HL-60 (cell line): Measurements from ENCODE around the gene SLC27A2.

Source experiments
- DNase-seq, 2 experiments: peaks; one replicate each; pipeline ENCODE4 v3.0.0-alpha.2; 2010 to 2020; ENCODE audit warnings: low read depth in 1 of 2, low spot score in 1 of 2
- H3K27ac ChIP-seq: fragments of 250-450 bp; sonication (Bioruptor Pico); replicated peaks from 2 replicates; pipeline ENCODE4 v1.5.1; 2020; ENCODE audit warnings: mild to moderate bottlenecking, moderate library complexity
- H3K27me3 ChIP-seq: fragments of 250-450 bp; sonication (Bioruptor Pico); 2 replicates; pipeline ENCODE4 v1.5.1; 2021; ENCODE audit warnings: mild to moderate bottlenecking, moderate library complexity; ENCODE audit not compliant: insufficient read depth, poor library complexity, severe bottlenecking
- H3K4me3 ChIP-seq: replicated peaks from 2 replicates; pipeline ENCODE4 v1.5.1; 2011; ENCODE audit warnings: mild to moderate bottlenecking, control low read depth, low read length; ENCODE audit not compliant: insufficient read depth
- CTCF ChIP-seq: IDR thresholded peaks from one replicate; pipeline ENCODE4 v1.5.1; 2011; ENCODE audit warnings: low read length, control low read depth, inconsistent platforms; ENCODE audit not compliant: insufficient read depth
- GABPA ChIP-seq: IDR thresholded peaks from 2 replicates; pipeline ENCODE4 v1.6.1; 2012; ENCODE audit warnings: low read depth
- POLR2AphosphoS5 ChIP-seq: IDR thresholded peaks from 2 replicates; pipeline ENCODE4 v1.6.1; 2012; ENCODE audit warnings: low read depth
- REST ChIP-seq: IDR thresholded peaks from 2 replicates; pipeline ENCODE4 v1.6.1; 2012; ENCODE audit warnings: low read depth; ENCODE audit not compliant: insufficient replicate concordance
- SPI1 ChIP-seq: IDR thresholded peaks from 2 replicates; pipeline ENCODE4 v1.6.1; 2012; ENCODE audit warnings: low read depth, mild to moderate bottlenecking, borderline replicate concordance

Gene SLC27A2

GRCh38 chr15:50267577-50267976 lies 85.6 kb downstream of the SLC27A2 start:
- no peak for DNase-seq
- Histone ChIP-seq H3K4me3 (no peak overlapping the region), H3K27ac (no peak overlapping the region), H3K27me3 (no peaks in the 10 kb centered on the region)
- TF ChIP-seq SPI1 (no peak), REST (no peak)

GRCh38 chr15:50275091-50275490 lies 93.1 kb downstream of the SLC27A2 start:
- peak overlapping the region; percentile 34 for H3K27ac ChIP-seq
- no peak for DNase-seq

GRCh38 chr15:50275908-50276307 lies 93.9 kb downstream of the SLC27A2 start:
- Histone ChIP-seq H3K4me3 (no peak overlapping the region), H3K27me3 (no peaks in the 10 kb centered on the region), H3K27ac (peak overlapping the region; percentile 77)
- DNase-seq, result peak in 1 of 2 experiments; percentile 71
- TF ChIP-seq REST, result no peak
- TF ChIP-seq CTCF, result no peak
- TF ChIP-seq SPI1, result no peak

More at GRCh38 chr15:50275091-50275490, 93.1 kb downstream of the SLC27A2 start:
- H3K27me3 ChIP-seq, result no peaks in the 10 kb centered on the region
- TF ChIP-seq SPI1 (no peak), GABPA (no peak), CTCF (no peak), REST (no peak)
- no peak overlapping the region for H3K4me3 ChIP-seq

GRCh38 chr15:50277370-50277769 lies 95.4 kb downstream of the SLC27A2 start:
- peak overlapping the region; percentile 77 for H3K27ac ChIP-seq
- no peak overlapping the region for H3K4me3 ChIP-seq
- no peak for DNase-seq
- no peak for TF ChIP-seq REST
- no peak for TF ChIP-seq SPI1
- TF ChIP-seq CTCF, result no peak
- no peak for TF ChIP-seq POLR2AphosphoS5
- TF ChIP-seq GABPA, result no peak
- H3K27me3 ChIP-seq, result no peaks in the 10 kb centered on the region
